HEK293T (cell line): ENCODE measurements around the gene AP3S2.

Experiments used
- BHLHE40 ChIP-seq: fragments of 450-650 bp; IDR thresholded peaks from 2 replicates; pipeline ENCODE4 v1.6.1; 2016; ENCODE audit warnings: mild to moderate bottlenecking, moderate library complexity, borderline replicate concordance
- FOXM1 ChIP-seq: fragments of 450-650 bp; IDR thresholded peaks from 2 replicates; pipeline ENCODE4 v1.6.1; 2017; ENCODE audit warnings: mild to moderate bottlenecking, borderline replicate concordance
- SP1 ChIP-seq: fragments of 450-650 bp; IDR thresholded peaks from 2 replicates; pipeline ENCODE4 v1.6.1; 2017
- TARDBP ChIP-seq: fragments of 450-650 bp; IDR thresholded peaks from 2 replicates; pipeline ENCODE4 v1.6.1; 2016

DNA sequence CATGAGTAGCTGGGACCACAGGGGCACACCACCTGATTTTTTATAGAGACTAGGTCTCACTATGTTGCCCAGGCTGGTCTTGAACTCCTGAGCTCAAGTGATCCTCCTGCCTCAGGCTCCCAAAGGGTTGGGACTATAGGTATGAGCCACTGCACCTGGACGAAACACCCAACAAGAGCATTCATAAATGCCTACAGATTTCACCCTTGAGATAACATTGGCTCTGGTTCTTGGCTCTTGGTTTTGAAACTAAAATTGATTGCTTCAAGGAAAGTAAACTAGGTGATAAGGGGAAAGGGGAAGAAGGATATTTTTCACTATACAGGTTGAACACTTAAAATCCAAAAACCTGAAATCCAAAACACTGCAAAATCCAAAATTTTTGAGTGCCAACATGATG, 10.3 kb downstream of the AP3S2 start:
- no peak for TF ChIP-seq FOXM1
- no peak for TF ChIP-seq TARDBP
- no peak for TF ChIP-seq SP1
- no peak for TF ChIP-seq BHLHE40
